A549 (cell line): ENCODE results near the gene MYH7B. TPM values are rescaled to one million over a fixed set of nuclear protein-coding genes. Genes with fewer than 3 reads are reported as not detected.

Experiments
- ATAC-seq, 2 experiments: fragments of 200-7000 bp in 1 of 2; fragments of >200 bp in 1 of 2; cut with Nextera tagmentation in 1 of 2; cut with Tn5 transposase in 1 of 2; 3 replicates each; pipeline versions ENCODE4 v1.8.0 to v1.9.1; 2018 to 2020; ENCODE audit warnings: mild to moderate bottlenecking in 1 of 2, moderate library complexity in 1 of 2
- CTCF ChIA-PET: fragments of 300-600 bp; sonication (Branson Sonifier 250); formaldehyde crosslinking; extraction: SDS; loops from one replicate; lab custom pipeline; 2021; ENCODE audit warnings: antibody characterized with exemption, inconsistent platforms; lab: Yijun Ruan, JAX
- POLR2A ChIA-PET: fragments of 350-600 bp; formaldehyde crosslinking; extraction: SDS; loops from one replicate; lab custom pipeline; 2021; ENCODE audit warnings: antibody characterized with exemption, inconsistent platforms; lab: Yijun Ruan, JAX
- DNase-seq, 2 experiments: peaks; one replicate each; pipeline versions ENCODE4 v3.0.0 to v3.0.0-alpha.2; 2011 to 2016; ENCODE audit warnings: low read depth in 1 of 2, low spot score in 1 of 2
- FAIRE-seq: peaks from 2 replicates; lab custom pipeline; 2011; peaks lifted over from hg19 to GRCh38; lab: Jason Lieb, UNC
- H3K27ac ChIP-seq, 2 experiments: fragments of >200 bp; sonication (Bioruptor Twin); formaldehyde crosslinking; 3 replicates each; pipeline ENCODE4 v1.5.1; 2016 to 2017
- H3K4me1 ChIP-seq: fragments of >200 bp; sonication (Bioruptor Twin); formaldehyde crosslinking; 3 replicates; pipeline ENCODE4 v1.6.1; 2016
- H3K4me2 ChIP-seq: fragments of >200 bp; sonication (Bioruptor Twin); formaldehyde crosslinking; 3 replicates; pipeline ENCODE4 v1.6.1; 2016
- H3K4me3 ChIP-seq: fragments of >200 bp; sonication (Bioruptor Twin); formaldehyde crosslinking; 3 replicates; pipeline ENCODE4 v1.5.1; 2016
- H3K9me3 ChIP-seq: fragments of >200 bp; sonication (Bioruptor Twin); formaldehyde crosslinking; 3 replicates; pipeline ENCODE4 v1.6.1; 2016
- BHLHE40 ChIP-seq: IDR thresholded peaks from 2 replicates; pipeline ENCODE4 v1.6.1; 2012; ENCODE audit warnings: low read depth, low read length, inconsistent platforms
- CBX2 ChIP-seq: fragments of 200-600 bp; sonication (generic); IDR thresholded peaks from 2 replicates; pipeline ENCODE4 v1.6.1; 2016; ENCODE audit warnings: low read depth, mild to moderate bottlenecking, borderline replicate concordance
- CBX8 ChIP-seq: fragments of 200-600 bp; sonication (generic); IDR thresholded peaks from 2 replicates; pipeline ENCODE4 v1.6.1; 2016
- CEBPB ChIP-seq, 2 experiments: fragments of >200 bp in 1 of 2; sonication (Bioruptor Twin) in 1 of 2; formaldehyde crosslinking in 1 of 2; IDR thresholded peaks; 2 replicates each; pipeline ENCODE4 v1.6.1; 2012 to 2016
- EHF ChIP-seq: fragments of 250-450 bp; sonication (Bioruptor Pico); IDR thresholded peaks from 2 replicates; pipeline ENCODE4 v1.5.0; 2020; ENCODE audit warnings: mild to moderate bottlenecking
- EHMT2 ChIP-seq: fragments of 200-600 bp; sonication (generic); IDR thresholded peaks from 2 replicates; pipeline ENCODE4 v1.6.1; 2016; ENCODE audit warnings: antibody characterized with exemption, low read depth, mild to moderate bottlenecking, moderate library complexity
- EP300 ChIP-seq, 2 experiments: fragments of >200 bp; sonication (Bioruptor Twin); formaldehyde crosslinking; IDR thresholded peaks; 2 replicates in 1 of 2; 3 replicates in 1 of 2; pipeline ENCODE4 v1.6.1; 2016 to 2017
- FOSL2 ChIP-seq, 2 experiments: fragments of 450-650 bp in 1 of 2; fragments of >200 bp in 1 of 2; sonication (Bioruptor Twin) in 1 of 2; formaldehyde crosslinking; IDR thresholded peaks; 2 replicates each; pipeline versions ENCODE4 v1.5.0 to v1.6.1; 2016 to 2020; ENCODE audit warnings: mild to moderate bottlenecking in 1 of 2, moderate library complexity in 1 of 2
- GATA3 ChIP-seq: IDR thresholded peaks from 2 replicates; pipeline ENCODE4 v1.6.1; 2012; ENCODE audit warnings: borderline replicate concordance
- HEYL ChIP-seq: fragments of 250-450 bp; sonication (Bioruptor Pico); IDR thresholded peaks from 2 replicates; pipeline ENCODE4 v1.8.0; 2021; ENCODE audit warnings: mild to moderate bottlenecking, moderate library complexity
- HOXA7 ChIP-seq: fragments of 250-450 bp; sonication (Bioruptor Pico); IDR thresholded peaks from 2 replicates; pipeline ENCODE4 v1.5.0; 2020; ENCODE audit warnings: mild to moderate bottlenecking, moderate library complexity
- HOXB5 ChIP-seq: fragments of 250-450 bp; sonication (Bioruptor Pico); IDR thresholded peaks from 2 replicates; pipeline ENCODE4 v1.5.0; 2020; ENCODE audit warnings: mild to moderate bottlenecking, moderate library complexity
- KDM1A ChIP-seq: fragments of 200-600 bp; sonication (generic); IDR thresholded peaks from 2 replicates; pipeline ENCODE4 v1.6.1; 2016; ENCODE audit warnings: low read depth, mild to moderate bottlenecking
- KDM5A ChIP-seq: fragments of 200-600 bp; sonication (generic); IDR thresholded peaks from 2 replicates; pipeline ENCODE4 v1.6.1; 2016; ENCODE audit warnings: antibody characterized with exemption, mild to moderate bottlenecking
- MYC ChIP-seq: IDR thresholded peaks from 2 replicates; pipeline ENCODE4 v1.6.1; 2012; ENCODE audit warnings: mild to moderate bottlenecking, inconsistent platforms, low read length, improper control_type of control experiment, borderline replicate concordance
- NPAS2 ChIP-seq: fragments of 250-450 bp; sonication (Bioruptor Pico); IDR thresholded peaks from 2 replicates; pipeline ENCODE4 v1.8.0; 2022; ENCODE audit warnings: mild to moderate bottlenecking, moderate library complexity, borderline replicate concordance
- NR3C1 ChIP-seq: fragments of >200 bp; sonication (Bioruptor Twin); formaldehyde crosslinking; IDR thresholded peaks from 3 replicates; pipeline ENCODE4 v1.6.1; 2017
- PHF8 ChIP-seq: fragments of 200-600 bp; sonication (generic); IDR thresholded peaks from 2 replicates; pipeline ENCODE4 v1.6.1; 2016; ENCODE audit warnings: low read depth, mild to moderate bottlenecking, antibody characterized with exemption, moderate library complexity, borderline replicate concordance
- POLR2A ChIP-seq: IDR thresholded peaks from 2 replicates; pipeline ENCODE4 v1.6.1; 2012; ENCODE audit warnings: mild to moderate bottlenecking, low read length
- RAD21 ChIP-seq, 2 experiments: fragments of >200 bp in 1 of 2; sonication (Bioruptor Twin) in 1 of 2; formaldehyde crosslinking in 1 of 2; IDR thresholded peaks in 1 of 2; conservative IDR thresholded peaks in 1 of 2; 2 replicates in 1 of 2; 3 replicates in 1 of 2; pipeline ENCODE4 v1.6.1; 2012 to 2018; ENCODE audit warnings: inconsistent platforms in 1 of 2
- RARB ChIP-seq: fragments of 250-450 bp; sonication (Bioruptor Pico); IDR thresholded peaks from 2 replicates; pipeline ENCODE4 v1.8.0; 2021; ENCODE audit warnings: mild to moderate bottlenecking, moderate library complexity
- SMC3 ChIP-seq: fragments of >200 bp; sonication (Bioruptor Twin); formaldehyde crosslinking; IDR thresholded peaks from 3 replicates; pipeline ENCODE4 v1.6.1; 2018; ENCODE audit warnings: inconsistent platforms
- TFCP2L1 ChIP-seq: fragments of 250-450 bp; sonication (Bioruptor Pico); IDR thresholded peaks from 2 replicates; pipeline ENCODE4 v1.5.0; 2021; ENCODE audit warnings: mild to moderate bottlenecking
- ZC3H11A ChIP-seq: fragments of 450-650 bp; IDR thresholded peaks from 2 replicates; pipeline ENCODE4 v1.6.1; 2014; ENCODE audit warnings: antibody characterized with exemption, mild to moderate bottlenecking
- ZFP36 ChIP-seq: fragments of 450-650 bp; IDR thresholded peaks from 2 replicates; pipeline ENCODE4 v1.6.1; 2014; ENCODE audit warnings: borderline replicate concordance; ENCODE audit not compliant: partially characterized antibody
- ZNF302 ChIP-seq: fragments of 250-450 bp; sonication (Bioruptor Pico); IDR thresholded peaks from 2 replicates; pipeline ENCODE4 v1.9.0; 2021; ENCODE audit warnings: inconsistent platforms, mild to moderate bottlenecking, moderate library complexity
- WGBS: methylation state at CpG from one replicate; pipeline ENCODE4 v1.1.6; 2017; ENCODE audit errors: missing lambda C conversion rate; 5-methylcytosine and 5-hydroxymethylcytosine counted together
- polyA plus RNA-seq, 4 experiments: library from polyadenylated mRNA; depleted of rRNA in 3 of 4; stranded (reverse); fragments of >200 nt; fragmentation: RNase III in 1 of 4; extraction: RNeasy Plus Mini Kit Qiagen cat#74134 plus additional on column Dnase treatment in 1 of 4; gene quantifications; 2 replicates in 3 of 4; 3 replicates in 1 of 4; pipeline ENCODE4 v1.2.3, GENCODE V29; 2011 to 2017
- TF ChIP-seq, protein P1 (sequence below): fragments of 250-450 bp; sonication (Bioruptor Pico); IDR thresholded peaks from 2 replicates; pipeline ENCODE4 v1.5.0; 2021; ENCODE audit warnings: mild to moderate bottlenecking, moderate library complexity, borderline replicate concordance
- TF ChIP-seq, protein P2 (sequence below): fragments of 150-350 bp; IDR thresholded peaks from 2 replicates; pipeline ENCODE4 v1.6.1; 2014; ENCODE audit warnings: low read depth, mild to moderate bottlenecking, low read length

The MYH7B gene
- polyA plus RNA-seq, 2 of the 4 experiments (the other 2 are of a cell fraction), result 0.03 to 0.23 TPM

DNA sequence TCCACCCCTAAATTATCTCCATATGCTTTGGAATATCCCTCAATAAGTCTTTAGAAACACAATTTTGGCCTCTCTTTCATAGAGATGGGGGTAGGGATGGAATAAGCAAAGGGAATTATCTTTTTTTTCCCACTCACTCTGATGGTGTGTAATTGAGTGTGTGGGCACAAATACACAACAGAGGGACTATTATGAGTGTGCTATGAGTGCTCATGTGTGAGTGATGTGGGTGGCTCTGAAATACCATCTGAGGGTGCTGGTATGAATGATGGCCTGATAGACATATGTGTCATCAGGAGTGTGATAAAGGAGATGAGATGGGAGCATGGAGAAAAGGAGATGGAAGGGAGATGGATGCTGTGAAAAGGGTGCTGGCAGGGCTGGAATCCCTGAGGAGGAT lies 35.6 kb upstream of the MYH7B start:
- H3K4me3 ChIP-seq, result no peak overlapping the region
- FAIRE-seq (no peak), DNase-seq (no peak), ATAC-seq (no peak)
- ChIA-PET POLR2A (no interaction called here), CTCF (interaction anchor here (0.6 to 1.3 kb wide), 3 partner anchors 46 to 1218 kb away, joined by 3 to 4 read pairs (median 3); no protein-coding TSS in a partner anchor)
- no peak overlapping the region for H3K27ac ChIP-seq
- H3K4me2 ChIP-seq, result no peak overlapping the region
- TF ChIP-seq HOXB5 (CRISPR knock-in tag) (no peak), CEBPB (IDR thresholded peaks at IDR 0.05) (no peak), GATA3 (no peak)
- peaks cover 8% of the 10 kb centered on the region; the same call in 2 of the 3 replicates for H3K9me3 ChIP-seq
- H3K4me1 ChIP-seq, result peaks cover 16% of the 10 kb centered on the region

DNA sequence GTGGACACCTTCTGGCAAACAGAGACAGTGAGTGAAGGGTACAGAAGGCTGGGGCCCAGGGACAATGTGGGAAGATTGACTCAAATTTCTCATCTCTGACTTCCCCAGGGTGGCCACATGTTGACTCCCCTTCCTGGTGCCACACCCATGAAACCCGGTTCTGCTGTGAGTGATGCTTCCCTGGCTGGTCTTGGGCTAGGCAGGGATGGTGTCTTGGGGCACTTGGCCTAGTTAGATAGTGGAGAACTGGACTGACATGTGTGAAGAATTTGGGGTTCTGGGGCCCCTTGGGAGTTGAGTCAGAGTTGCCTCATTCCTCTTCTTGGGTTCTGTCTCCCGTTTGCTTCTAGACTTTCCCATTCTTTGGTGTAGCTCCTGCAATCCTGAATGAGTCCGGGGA lies 34.2 kb upstream of the MYH7B start:
- Histone ChIP-seq H3K4me3 (no peak overlapping the region), H3K27ac (peak overlapping the region in 1 of 2 experiments; percentile 73; a peak in 2 of 6 replicates), H3K9me3 (peaks cover 8% of the 10 kb centered on the region; the same call in 2 of the 3 replicates), H3K4me1 (peaks cover 16% of the 10 kb centered on the region), H3K4me2 (no peak overlapping the region)
- no peak for TF ChIP-seq CEBPB (IDR thresholded peaks at IDR 0.05)
- TF ChIP-seq RAD21 (conservative IDR thresholded peaks at IDR 0.05 in 1 of 2, IDR thresholded peaks at IDR 0.05 in 1 of 2), result no peak
- TF ChIP-seq POLR2A, result no peak
- TF ChIP-seq CBX2, result no peak
- TF ChIP-seq NPAS2 (CRISPR knock-in tag), result no peak
- no peak for TF ChIP-seq TFCP2L1 (CRISPR knock-in tag)
- TF ChIP-seq ZFP36, result no peak
- no peak for TF ChIP-seq HOXB5 (CRISPR knock-in tag)
- TF ChIP-seq HEYL, result no peak
- TF ChIP-seq NR3C1, result no peak
- TF ChIP-seq KDM1A, result no peak
- TF ChIP-seq, protein P1, sequence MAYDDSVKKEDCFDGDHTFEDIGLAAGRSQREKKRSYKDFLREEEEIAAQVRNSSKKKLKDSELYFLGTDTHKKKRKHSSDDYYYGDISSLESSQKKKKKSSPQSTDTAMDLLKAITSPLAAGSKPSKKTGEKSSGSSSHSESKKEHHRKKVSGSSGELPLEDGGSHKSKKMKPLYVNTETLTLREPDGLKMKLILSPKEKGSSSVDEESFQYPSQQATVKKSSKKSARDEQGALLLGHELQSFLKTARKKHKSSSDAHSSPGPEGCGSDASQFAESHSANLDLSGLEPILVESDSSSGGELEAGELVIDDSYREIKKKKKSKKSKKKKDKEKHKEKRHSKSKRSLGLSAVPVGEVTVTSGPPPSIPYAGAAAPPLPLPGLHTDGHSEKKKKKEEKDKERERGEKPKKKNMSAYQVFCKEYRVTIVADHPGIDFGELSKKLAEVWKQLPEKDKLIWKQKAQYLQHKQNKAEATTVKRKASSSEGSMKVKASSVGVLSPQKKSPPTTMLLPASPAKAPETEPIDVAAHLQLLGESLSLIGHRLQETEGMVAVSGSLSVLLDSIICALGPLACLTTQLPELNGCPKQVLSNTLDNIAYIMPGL (CRISPR knock-in tag), result no peak
- TF ChIP-seq CBX8, result no peak
- no peak for TF ChIP-seq MYC
- no peak for TF ChIP-seq RARB (CRISPR knock-in tag)
- TF ChIP-seq KDM5A, result no peak
- no peak for TF ChIP-seq EHF (CRISPR knock-in tag)
- no peak for DNase-seq
- WGBS, result 73% methylated on average over 3 of the region's 3 CpGs
- ChIA-PET POLR2A (no interaction called here), CTCF (interaction anchor here (1.1 kb wide), 1 partner anchor 21 kb away, joined by 3 read pairs; no protein-coding TSS in a partner anchor)
- ATAC-seq, result no peak
- no peak for FAIRE-seq

DNA sequence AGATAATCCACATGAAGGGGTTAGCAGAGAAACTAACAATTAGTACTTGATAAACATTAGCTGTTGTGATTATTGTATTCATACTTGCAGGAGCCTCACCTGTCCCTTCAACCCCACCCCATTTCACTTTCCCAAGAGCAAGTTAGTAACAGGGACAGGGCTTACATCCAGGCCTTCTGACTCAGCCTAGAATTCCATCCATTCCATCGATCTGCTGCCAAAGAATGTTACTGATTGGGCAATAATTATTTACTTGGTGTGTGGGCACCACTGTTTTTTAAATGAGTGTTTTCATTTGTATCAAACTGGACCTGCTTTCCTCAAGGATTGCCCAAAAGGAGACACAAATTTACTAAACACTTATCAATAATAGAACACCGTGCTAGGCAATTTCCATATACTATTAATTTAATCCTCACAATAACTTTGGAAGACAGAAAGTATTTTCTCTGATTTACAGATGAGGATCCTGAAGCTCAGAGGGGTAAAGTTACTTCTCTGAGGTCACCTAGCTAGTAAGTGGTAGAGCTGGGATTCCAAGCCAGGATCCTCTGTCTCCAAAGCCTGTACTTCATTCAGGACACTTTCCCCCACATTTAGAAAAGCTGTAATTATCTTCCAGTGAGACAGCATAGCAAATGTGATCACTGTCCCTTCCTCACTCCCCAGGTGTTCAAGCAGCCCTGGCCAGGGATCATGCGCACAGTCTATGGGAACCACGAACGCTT lies 32.9 kb upstream of the MYH7B start:
- FAIRE-seq (peak; percentile 32), DNase-seq (peak; percentile 60 to 61), ATAC-seq (peak; percentile 71 to 83; a peak in 5 of 6 replicates)
- Histone ChIP-seq H3K4me1 (peaks cover 16% of the 10 kb centered on the region), H3K27ac (peak overlapping the region in 1 of 2 experiments; percentile 73; a peak in 3 of 6 replicates), H3K9me3 (peaks cover 8% of the 10 kb centered on the region; the same call in 2 of the 3 replicates), H3K4me3 (no peak overlapping the region), H3K4me2 (peak overlapping the region; percentile 42)
- ChIA-PET POLR2A (no interaction called here), CTCF (interaction anchor here (1.3 to 1.7 kb wide), 2 partner anchors 12 to 48 kb away, joined by 4 to 6 read pairs; no protein-coding TSS in a partner anchor)
- WGBS, result 70% methylated on average over 5 of the region's 5 CpGs
- TF ChIP-seq, protein P2, sequence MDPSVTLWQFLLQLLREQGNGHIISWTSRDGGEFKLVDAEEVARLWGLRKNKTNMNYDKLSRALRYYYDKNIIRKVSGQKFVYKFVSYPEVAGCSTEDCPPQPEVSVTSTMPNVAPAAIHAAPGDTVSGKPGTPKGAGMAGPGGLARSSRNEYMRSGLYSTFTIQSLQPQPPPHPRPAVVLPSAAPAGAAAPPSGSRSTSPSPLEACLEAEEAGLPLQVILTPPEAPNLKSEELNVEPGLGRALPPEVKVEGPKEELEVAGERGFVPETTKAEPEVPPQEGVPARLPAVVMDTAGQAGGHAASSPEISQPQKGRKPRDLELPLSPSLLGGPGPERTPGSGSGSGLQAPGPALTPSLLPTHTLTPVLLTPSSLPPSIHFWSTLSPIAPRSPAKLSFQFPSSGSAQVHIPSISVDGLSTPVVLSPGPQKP, result no peak
- TF ChIP-seq GATA3 (peak; percentile 21; the same call in 1 of the 2 replicates), CEBPB (IDR thresholded peaks at IDR 0.05) (peak; percentile 85 to 95), SMC3 (no peak), BHLHE40 (no peak), TFCP2L1 (CRISPR knock-in tag) (no peak), HEYL (no peak), EHMT2 (no peak), MYC (no peak), EP300 (IDR thresholded peaks at IDR 0.05) (peak in 1 of 2 experiments; percentile 25; a peak in 1 of 5 replicates), CBX8 (no peak), FOSL2 (IDR thresholded peaks at IDR 0.05) (peak; percentile 41), FOSL2 (CRISPR knock-in tag; IDR thresholded peaks at IDR 0.05) (peak; percentile 62), ZNF302 (CRISPR knock-in tag) (no peak), NR3C1 (no peak), NPAS2 (CRISPR knock-in tag) (no peak), PHF8 (no peak), KDM1A (no peak), HOXA7 (CRISPR knock-in tag) (no peak), ZC3H11A (no peak)
- TF ChIP-seq, protein P1 (CRISPR knock-in tag), result no peak
